ENCODE data around the gene FAM210A. TPM values are rescaled to one million over a fixed set of nuclear protein-coding genes. Genes with fewer than 3 reads are reported as not detected.
"Not testable (repeated sequence)": the region's sequence is repeated elsewhere in the genome, so short reads cannot be mapped to it uniquely, and the experiment has no call there.

FAM210A gene
- total and polyA plus RNA-seq, 9 of the 15 experiments (the other 6 are each of a cell fraction or from before 2014, with no cell fraction given) = 8.3 to 41.7 (median 19.1) TPM

DNA sequence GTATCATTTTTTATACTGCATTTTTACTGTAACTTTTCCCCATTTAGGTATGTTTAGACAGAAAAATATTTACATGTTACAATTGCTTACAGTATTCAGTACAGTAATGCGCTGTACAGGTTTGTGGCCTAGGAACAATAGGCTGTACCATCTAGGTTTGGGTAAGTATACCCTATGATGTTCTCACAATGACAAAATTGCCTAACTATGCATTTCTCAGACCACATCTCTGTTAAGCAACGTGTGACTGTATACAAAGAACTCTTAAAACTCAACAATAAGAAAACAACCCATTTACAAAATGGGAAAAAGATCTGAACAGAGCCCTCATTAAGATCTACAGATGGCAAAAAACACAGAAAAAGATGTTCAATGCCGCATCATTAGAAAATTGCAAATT, 29.4 kb downstream of the FAM210A start:
- FAIRE-seq = no peak
- WGBS (ENCODE audit: insufficient coverage, low coverage, missing lambda C conversion rate) = 75% methylated on average over 3 of the region's 3 CpGs

DNA sequence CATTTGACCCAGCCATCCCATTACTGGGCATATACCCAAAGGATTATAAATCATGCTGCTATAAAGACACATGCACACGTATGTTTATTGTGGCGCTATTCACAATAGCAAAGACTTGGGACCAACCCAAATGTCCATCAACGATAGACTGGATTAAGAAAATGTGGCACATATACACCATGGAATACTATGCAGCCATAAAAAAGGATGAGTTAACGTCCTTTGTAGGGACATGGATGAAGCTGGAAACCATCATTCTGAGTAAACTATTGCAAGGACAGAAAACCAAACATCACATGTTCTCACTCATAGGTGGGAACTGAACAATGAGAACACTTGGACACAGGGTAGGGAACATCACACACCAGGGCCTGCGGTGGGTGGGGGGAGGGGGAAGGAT, 31.0 kb downstream of the FAM210A start:
- BruUV-seq (replicated peaks); intact Hi-C loops (cut with micrococcal nuclease); POLR2A ChIA-PET: not testable (repeated sequence)

More for the DNA sequence above, 29.4 kb downstream of the FAM210A start:
- peaks cover 59% of the 10 kb centered on the region for H3K79me2 ChIP-seq (ENCODE audit: control insufficient read depth, insufficient read depth, low read length)
- no peak overlapping the region for H2AFZ ChIP-seq (ENCODE audit: low read depth, low read length)
- intact Hi-C loops (cut with micrococcal nuclease) (no loop called here), in situ Hi-C loops (cut with MboI) (no loop called here)
- no peak overlapping the region for H3K27ac ChIP-seq (ENCODE audit: extremely low read depth, low read depth, low read length)
- no peak overlapping the region for H3K9ac ChIP-seq (ENCODE audit: insufficient read depth in 1 of 2, low read depth in 2 of 2, low read length in 2 of 2)
- no peaks in the 10 kb centered on the region for H3K9me1 ChIP-seq (ENCODE audit: control insufficient read depth, insufficient read depth, low read length)
- no peak overlapping the region for H3K4me3 ChIP-seq
- no peaks in the 10 kb centered on the region for H3K36me3 ChIP-seq (ENCODE audit: control insufficient read depth, insufficient read depth, low read length)
- POLR2A ChIA-PET = no interaction called here
- H4K20me1 ChIP-seq (replicated peaks; ENCODE audit: control insufficient read depth, insufficient read depth, low read length) = no peaks in the 10 kb centered on the region
- no peaks in the 10 kb centered on the region for H3K27me3 ChIP-seq (ENCODE audit: control insufficient read depth in 2 of 2, insufficient read depth in 2 of 2, low read length in 2 of 2)
- no peak for TF ChIP-seq NUFIP1 (IDR thresholded peaks at IDR 0.05; ENCODE audit: partially characterized antibody)
- H3K4me2 ChIP-seq (ENCODE audit: insufficient read depth, low read length) = no peak overlapping the region
- no peaks in the 10 kb centered on the region for H3K4me1 ChIP-seq (replicated peaks in 1 of 2; ENCODE audit: control insufficient read depth in 2 of 2, insufficient read depth in 2 of 2, low read length in 2 of 2)
- DNase-seq (ENCODE audit: extremely low read depth in 1 of 4, low spot score in 3 of 4) (no peak), ATAC-seq (no peak)
- no peaks in the 10 kb centered on the region; the same call in 1 of the 2 replicates for H3K9me3 ChIP-seq (replicated peaks; ENCODE audit: control insufficient read depth, insufficient read depth, low read depth, low read length)
- no TSS peak for BruUV-seq (replicated peaks)
- CTCF ChIA-PET (ENCODE audit: low intra/inter-chr PET ratio) = no interaction called here

More for the DNA sequence above, 31.0 kb downstream of the FAM210A start:
- H3K27ac ChIP-seq (ENCODE audit: extremely low read depth, low read depth, low read length); H3K36me3 ChIP-seq (ENCODE audit: control insufficient read depth, insufficient read depth, low read length); H3K9me1 ChIP-seq (ENCODE audit: control insufficient read depth, insufficient read depth, low read length); H3K4me2 ChIP-seq (ENCODE audit: insufficient read depth, low read length); H3K4me3 ChIP-seq; ATAC-seq; H3K9me3 ChIP-seq (replicated peaks; ENCODE audit: control insufficient read depth, insufficient read depth, low read depth, low read length); DNase-seq (ENCODE audit: extremely low read depth in 1 of 4, low spot score in 3 of 4); FAIRE-seq; H2AFZ ChIP-seq (ENCODE audit: low read depth, low read length); H3K9ac ChIP-seq (ENCODE audit: insufficient read depth in 1 of 2, low read depth in 2 of 2, low read length in 2 of 2); in situ Hi-C loops (cut with MboI); CTCF ChIA-PET (ENCODE audit: low intra/inter-chr PET ratio); H3K4me1 ChIP-seq (replicated peaks in 1 of 2; ENCODE audit: control insufficient read depth in 2 of 2, insufficient read depth in 2 of 2, low read length in 2 of 2); H3K27me3 ChIP-seq (ENCODE audit: control insufficient read depth in 2 of 2, insufficient read depth in 2 of 2, low read length in 2 of 2); H4K20me1 ChIP-seq (replicated peaks; ENCODE audit: control insufficient read depth, insufficient read depth, low read length): not testable (repeated sequence)
- peak; percentile 43 for TF ChIP-seq ZNF146 (CRISPR knock-in tag; IDR thresholded peaks at IDR 0.05; ENCODE audit: unreplicated experiment)
- H3K79me2 ChIP-seq (ENCODE audit: control insufficient read depth, insufficient read depth, low read length) = peaks cover 52% of the 10 kb centered on the region
- 73% methylated on average over 2 of the region's 5 CpGs for WGBS (ENCODE audit: insufficient coverage, low coverage, missing lambda C conversion rate)

Measured in K562 (cell line).